ENCODE results near the gene CLCN7.
A peak's percentile ranks its signal among the peaks of the same experiment; 100 is the strongest.

CLCN7 gene

DNA sequence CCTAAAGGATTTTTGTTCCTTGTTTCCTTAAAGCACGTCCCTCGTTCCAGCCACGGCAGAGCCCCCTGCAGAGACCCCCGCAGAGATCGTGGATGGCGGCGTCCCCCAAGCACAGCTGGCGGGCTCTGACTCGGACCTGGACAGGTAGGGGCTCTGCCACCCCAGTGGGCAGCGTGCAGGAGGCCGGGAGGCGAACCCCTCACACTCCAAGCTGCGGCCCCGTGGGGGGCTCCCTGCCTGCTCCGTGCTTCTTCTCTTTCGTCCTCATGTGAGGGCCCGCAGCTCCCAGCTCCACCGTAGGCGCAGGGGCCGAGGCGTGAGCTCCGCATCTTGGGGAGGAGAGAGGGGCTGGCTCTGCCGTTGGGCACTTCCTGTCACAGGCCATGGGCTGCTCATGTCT lies 26.8 kb upstream of the CLCN7 start:
- no peak for DNase-seq

DNA sequence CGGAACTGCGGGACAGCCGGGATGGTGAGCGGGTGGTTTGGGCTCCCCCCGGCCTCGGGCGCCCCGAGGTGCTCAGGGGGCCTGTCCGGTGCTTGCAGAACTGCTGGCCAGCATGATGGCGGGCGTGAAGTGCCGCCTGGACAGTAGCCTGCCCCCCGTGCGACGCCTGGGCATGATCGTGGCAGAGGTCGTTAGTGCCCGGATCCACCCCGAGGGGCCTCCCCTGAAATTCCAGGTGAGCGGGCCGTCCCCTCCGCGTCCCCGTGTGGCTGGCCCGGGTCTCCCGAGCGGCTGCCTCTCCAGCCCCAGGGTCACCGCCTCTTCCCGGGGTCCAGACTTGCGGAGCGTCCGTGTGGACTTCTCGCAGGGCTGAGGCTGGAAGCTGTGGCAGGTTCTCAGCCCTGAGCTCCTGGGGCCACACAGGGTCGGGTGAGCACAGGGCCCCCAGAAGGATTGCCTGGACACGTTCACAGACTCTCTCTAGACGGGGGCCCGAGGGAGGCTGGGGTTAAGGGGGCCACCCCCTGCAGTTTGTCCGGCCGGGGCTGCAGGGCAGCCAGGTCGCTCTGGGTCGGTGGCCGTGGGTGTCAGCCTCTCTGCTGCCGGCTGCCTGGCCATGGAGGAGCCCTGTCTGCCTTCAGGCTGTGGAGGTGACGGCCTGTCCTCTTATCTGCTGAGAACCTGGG lies 25.8 kb upstream of the CLCN7 start:
- no peak for DNase-seq

DNA sequence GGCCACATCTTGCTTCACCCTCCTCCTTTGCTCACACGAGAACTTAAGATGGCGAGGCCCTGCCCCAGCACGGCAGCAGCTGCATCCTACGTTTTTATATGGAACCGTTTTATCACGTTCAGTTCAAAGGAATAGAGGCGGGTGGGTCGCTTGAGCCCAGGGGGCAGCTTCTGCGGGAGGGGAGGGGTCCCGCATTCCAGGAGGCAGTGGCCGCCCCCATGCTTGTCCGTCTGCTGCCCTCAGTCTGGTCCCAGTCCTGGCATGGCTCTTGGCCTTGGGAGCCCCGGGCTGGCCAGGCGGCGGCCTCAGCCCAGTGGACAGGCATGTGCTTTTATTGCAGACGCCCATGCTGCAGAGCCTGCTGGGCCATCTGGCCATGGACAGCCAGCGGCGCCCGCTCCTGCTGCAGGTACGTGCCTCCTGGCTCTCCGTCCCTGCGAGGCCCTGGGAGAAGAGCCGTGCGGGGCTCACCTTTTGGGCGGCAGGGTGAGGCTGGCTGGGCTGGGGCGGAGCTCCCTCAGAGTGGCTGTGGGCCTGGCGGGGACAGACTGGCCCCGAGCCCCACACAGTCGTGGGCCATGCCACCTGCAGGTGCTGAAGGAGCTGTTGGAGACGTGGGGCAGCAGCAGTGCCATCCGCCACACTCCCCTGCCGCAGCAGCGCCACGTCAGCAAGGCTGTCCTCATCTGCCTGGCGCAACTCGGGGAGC lies 25.1 kb upstream of the CLCN7 start:
- DNase-seq, result no peak

DNA sequence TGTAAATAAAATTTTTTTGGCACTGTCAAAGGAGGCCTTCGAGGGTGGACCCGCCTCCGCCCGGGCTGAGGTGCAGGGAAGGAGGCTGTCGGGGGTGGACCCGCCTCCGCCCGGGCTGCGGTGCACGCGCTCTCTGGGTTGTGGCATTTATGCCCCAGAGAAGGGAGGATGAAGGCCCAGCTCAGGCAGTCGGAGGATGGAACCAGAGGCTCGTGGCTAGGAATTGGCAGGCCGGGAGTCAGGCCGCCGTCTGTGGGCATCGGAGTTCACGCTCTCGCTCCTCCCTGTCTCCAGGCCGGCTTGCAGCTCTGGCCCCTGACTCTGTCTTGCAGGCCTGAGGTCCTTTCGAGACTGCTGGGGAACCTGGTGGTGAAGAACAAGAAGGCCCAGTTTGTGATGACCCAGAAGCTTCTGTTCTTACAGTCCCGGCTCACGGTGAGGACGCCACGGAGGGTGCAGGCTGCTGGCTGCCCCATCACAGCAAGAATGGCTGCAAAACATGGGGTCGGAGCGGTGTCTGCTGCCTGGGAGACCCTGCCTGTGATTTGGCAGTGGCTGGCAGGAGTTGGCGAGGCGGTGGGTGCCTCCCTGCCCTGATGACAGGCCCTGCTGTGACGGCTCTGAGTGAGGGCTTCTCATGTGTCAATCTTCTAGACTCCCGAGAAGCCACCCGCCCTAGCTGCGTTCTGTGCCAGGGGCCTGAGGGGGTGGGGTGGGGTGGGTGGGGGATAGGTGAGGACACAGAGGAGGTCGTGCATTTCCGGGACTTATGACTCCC lies 24.3 kb upstream of the CLCN7 start:
- no peak for DNase-seq

DNA sequence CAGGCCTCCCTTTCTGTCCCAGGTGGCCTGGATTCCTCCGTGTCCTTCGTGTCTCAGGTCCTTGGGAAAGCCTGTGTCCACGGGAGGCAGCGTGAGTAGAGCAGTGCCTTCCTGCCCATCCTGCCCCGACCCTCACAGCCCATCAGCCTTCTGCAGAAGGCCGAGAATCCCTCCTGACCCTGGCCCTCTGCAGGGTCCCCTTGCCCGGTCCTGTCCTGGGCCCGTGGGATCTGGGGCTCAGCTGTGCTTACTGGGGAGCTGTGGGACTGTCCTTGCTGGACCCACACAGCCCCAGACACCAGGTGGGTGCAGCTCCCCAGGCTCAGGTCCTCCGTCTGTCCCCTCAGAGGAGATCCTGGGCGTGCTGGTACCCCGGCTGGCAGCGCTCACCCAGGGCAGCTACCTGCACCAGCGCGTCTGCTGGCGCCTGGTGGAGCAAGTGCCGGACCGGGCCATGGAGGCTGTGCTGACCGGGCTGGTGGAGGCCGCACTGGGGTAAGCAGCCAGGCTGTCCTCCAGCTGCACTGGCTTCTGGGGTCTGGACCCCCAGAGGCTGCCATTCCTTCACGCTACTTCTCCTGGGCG lies 22.3 kb upstream of the CLCN7 start:
- no peak for DNase-seq

DNA sequence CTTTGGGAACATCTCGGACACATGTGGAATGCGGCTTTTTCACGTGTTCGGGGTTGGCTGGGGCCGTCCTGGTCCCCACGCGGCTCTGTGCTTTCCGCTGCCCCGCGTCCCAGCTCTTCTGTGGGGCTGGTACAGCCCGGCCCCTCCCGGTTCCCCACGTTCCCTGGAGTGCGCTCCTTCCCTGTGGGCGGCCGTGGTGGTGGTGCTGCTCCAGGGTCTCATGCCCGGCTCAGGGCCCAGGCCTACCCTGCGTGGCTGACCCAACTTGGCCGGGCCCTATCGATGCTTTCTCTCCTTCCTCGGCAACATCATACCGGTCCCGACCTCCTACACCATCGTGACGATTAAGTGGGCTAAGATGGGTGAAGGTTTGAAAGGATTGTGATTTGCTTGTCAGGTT lies 21.6 kb upstream of the CLCN7 start:
- DNase-seq, result no peak

DNA sequence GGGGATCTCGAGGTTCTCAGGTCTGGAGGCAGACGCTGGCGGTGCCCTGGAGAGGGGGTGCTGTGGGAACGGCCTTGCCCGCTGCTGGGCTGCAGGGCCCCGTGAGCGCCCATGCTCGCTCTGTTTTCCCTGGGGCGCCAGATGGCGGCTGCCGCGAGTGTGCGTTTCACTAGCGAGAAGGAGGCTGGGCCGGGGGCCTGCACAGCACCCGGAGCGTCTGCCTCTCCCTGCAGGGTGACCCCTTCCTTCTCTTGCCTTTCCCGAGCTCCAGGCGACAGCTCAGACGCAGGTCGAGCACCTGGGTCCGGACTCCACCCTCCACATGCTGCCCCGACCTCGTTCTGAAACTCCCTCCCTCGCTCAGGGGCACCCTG lies 21.0 kb upstream of the CLCN7 start:
- no peak for DNase-seq

DNA sequence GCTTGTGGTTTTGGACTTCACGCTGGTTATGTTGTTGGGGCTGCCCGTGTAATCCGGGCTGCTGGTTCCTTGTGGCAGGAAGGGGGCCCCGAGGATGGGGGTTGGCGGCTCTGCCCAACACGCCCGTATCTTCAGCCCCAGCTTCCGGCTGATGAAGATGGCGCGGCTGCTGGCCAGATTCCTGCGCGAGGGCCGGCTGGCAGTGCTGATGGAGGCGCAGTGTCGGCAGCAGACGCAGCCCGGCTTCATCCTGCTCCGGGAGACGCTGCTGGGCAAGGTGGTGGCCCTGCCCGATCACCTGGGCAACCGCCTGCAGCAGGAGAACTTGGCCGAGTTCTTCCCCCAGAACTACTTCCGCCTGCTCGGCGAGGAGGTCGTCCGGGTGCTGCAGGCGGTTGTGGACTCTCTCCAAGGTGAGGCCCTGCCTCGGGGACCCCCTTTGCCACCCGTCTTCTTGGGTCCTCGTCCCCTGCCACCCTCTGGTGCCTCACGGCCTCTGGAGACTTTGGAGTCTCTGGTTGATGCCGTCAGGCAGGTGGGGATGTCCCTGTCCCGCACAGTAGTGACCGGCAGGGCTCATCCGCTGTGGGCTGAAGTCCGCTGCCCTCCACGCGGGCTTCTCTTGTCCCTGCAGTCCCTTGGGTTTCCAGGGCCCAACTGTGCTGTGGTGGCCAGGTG lies 20.5 kb upstream of the CLCN7 start:
- no peak for DNase-seq

DNA sequence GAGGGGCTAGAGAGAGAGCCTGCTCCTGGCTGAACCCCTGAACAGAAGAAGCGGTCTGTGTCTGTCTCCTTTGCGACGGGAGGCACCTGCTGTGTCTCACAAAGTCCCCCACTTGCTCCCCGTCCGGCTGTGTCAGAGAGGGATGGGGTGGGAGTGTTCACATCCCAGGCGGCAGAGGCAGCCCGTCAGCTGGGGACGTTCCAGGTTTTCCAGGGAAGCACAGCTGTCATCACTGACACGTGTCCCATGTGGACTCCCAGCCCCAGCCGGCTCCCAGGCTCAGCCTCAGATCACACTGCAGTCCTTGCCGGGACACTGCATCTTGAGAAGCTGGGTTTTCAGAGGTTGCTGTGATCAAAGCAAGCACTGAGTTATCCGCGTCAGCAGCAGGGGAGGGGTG lies 19.9 kb upstream of the CLCN7 start:
- no peak for DNase-seq

DNA sequence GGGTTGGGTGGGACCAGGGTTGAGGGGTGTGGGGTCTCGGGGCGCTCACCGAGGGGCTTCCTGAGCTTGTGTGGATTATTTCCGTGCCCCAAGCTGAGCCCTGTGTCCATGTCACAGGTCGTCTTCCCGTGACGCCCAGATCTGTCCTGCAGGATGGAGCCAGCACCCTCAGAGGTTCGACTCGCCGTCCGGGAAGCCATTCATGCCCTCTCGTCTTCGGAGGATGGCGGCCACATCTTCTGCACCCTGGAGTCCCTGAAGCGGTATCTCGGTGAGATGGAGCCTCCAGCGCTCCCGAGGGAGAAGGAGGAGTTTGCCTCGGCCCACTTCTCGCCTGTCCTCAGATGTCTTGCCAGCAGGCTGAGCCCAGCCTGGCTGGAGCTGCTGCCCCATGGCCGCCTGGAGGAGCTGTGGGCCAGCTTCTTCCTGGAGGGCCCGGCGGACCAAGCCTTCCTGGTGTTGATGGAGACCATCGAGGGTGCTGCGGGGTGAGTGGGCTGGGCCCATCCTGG lies 19.4 kb upstream of the CLCN7 start:
- no peak for DNase-seq

DNA sequence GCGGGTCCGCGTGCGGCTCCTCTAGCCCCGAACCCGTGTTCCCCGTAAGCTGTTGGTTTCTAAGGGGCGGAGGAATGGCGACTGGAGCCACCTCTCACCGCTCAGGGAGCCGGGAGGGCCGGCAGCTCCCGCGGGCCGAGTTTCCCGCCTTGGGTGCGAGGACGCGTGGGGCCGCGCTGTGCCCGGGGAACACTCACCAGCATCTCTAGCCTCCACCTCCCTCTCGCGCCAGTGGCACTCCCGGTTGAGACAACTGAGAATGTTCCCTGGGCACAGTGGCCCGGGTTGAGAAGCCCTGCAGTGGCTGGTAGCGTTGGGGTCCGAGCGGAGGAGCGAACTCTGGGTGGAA lies 18.9 kb upstream of the CLCN7 start:
- DNase-seq, result no peak

DNA sequence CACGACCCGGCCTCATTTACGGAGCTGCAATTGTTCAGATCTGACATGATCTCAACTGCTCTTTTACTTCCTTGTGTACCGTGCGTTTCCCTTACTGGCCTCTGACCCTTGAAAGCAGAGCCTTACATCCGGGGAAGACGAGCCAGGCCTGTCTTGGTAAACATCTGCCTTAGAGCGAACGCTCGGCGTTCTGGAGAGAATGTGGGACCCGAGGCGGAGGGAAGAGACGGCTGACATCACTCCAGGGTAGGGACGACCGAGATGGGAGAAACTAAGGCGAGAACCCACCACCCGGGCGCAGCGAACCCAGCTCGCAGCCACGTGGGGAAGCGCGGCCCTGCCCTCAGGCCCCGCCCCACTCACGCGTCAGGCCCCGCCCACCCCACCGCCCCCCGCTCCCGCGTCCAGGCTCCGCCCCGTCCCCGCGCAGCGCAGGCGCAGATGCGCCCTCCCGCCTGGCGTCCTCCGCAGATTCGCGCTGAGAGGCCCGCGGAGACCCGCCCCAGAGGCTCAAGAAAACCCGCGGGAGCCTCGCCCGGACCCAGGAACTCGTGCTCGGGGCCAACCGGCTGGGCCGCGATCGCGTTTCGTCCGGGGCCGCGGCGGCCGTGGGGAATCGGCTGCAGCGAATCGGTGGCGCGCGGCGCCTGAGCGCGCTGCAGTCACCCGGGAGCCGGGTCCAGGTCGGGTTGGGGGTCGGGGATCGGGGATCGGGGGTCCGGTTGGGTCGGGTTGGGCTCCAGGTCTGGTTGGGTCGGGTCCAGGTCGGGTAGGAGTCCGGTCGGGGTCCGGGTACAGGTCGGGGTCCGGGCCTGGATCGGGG lies 18.3 kb upstream of the CLCN7 start, which contains the start of gene TELO2:
Gene TELO2 (plus strand): TSS at position 438 of the 823 bp plus-strand sequence. CDS start 922 bp downstream, outside the sequence.
- peak; percentile 81 for DNase-seq

DNA sequence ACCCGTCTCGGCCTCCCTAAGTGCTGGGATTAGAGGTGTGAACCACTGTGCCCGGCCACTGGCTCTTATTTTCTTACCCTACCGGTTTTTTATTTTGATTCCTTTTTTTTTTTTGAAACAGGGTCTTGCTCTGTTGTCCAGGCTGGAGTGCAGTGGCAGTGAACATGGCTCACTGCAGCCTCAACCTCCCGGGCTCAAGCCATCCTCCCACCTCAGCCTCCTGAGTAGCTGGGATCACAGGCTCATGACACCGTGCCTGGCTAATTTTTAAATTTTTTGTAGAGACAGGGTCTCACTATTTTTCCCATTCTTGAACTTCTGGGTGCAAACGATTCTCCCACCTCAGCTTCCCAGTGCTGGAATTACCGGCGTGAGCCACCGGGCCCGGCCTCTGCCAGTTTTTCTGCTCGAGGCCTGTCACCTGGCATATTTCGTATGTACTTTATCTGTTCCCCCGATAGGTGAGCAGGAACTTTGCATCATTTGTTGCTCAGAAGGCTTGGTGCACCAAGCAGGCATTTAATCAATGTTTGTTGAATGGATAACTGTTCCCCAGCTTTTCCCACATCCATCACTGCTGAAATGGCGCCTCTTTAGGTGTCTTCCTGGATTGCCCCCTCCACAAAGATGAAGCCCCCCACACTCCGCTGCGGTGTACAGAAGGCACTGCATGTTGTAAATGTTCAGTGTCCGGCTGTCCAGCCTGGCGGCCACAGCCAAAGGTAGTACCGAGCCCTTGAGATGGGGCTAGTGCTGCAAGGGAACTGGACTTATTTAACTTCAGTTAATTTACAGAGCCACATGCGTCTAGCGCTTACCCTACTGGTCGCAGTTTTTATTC lies 17.5 kb upstream of the CLCN7 start:
- no peak for DNase-seq

DNA sequence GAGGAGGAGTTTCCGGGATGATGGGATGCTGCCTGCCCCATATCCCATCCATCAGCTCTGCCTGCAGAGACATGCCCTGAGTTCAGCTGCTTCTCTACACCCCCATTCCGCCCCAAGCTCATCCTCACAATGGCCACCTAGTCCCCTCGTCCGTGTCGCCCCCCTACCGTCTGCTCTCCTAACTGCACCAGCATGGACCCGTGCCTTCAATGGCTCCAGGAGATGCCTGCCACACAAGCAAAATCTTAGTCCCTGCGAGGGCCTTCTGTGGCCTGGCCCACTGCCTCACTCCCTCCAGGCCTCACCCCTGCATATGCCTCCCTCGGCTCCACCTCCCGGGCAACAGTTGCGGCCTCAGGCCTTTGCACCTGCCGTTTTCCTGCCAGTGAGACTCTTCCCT lies 16.5 kb upstream of the CLCN7 start:
- no peak for DNase-seq

DNA sequence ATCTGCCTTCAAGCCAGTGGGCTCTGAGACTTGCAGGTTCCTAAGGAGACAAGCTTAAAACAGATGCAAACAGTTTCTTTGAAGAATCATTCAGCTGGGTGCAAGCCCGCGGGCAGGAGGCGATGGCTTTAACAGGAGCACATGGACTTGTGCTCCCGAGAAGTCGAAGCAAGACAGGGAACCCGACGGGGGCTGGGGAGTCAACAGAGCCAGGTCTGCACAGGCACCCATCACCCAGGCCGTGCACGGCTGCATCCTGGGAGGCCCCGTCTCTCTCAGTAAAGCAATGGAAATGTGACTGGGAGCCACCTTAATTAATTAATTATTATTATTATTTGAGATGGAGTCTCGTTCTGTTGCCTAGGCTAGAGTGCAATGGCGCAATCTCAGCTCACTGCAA lies 14.2 kb upstream of the CLCN7 start:
- DNase-seq, result no peak

DNA sequence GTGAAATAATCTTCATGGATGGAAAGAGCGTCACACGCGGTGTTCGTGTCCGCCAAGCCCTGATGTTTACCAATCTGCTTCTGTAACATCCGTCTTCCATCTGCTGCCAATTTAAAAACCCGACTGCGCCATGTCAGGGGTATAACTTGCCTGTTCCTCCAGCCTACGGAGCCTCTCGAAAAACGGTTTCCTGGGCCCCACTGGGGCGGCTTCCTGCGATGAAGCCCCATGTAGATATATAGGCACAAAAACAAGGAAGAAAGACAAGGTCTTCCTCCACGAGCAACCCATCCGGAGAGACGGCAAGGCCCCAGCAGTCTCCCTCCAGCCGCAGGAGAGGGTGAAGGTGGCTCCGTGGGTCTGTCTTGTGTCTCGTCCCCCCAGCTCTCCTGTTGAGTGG lies 13.8 kb upstream of the CLCN7 start, which contains the start of gene PTX4:
Gene PTX4 (minus strand): TSS at position 326 of the 400 bp plus-strand sequence. CDS start 35 bp downstream, at position 291.
- no peak for DNase-seq

DNA sequence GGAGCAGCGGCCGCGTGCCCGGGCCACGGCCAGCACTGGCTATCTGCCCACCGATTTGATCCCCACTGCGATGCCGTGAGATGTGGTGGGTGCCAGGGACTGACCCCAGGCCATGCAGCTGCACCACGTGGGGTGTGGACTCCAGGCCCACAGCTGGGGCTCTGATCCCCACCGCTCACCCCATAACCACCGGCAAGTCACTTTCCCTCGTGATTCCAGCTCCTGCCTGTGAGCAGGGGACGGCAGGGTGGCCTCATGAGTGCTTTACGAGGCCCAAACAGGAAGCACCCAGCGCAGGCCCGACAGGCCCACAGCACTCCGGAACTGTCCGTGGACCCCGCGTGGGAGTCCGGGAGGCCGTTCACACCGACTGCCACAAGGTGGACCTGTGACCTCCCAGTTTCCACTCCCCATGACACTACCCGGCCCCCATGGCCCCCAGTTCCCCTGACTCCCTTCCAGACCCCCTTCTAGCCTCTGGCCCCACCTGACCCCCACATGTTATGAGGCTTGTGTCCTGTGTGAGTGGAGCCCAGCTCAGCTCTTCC lies 13.3 kb upstream of the CLCN7 start:
- no peak for DNase-seq

DNA sequence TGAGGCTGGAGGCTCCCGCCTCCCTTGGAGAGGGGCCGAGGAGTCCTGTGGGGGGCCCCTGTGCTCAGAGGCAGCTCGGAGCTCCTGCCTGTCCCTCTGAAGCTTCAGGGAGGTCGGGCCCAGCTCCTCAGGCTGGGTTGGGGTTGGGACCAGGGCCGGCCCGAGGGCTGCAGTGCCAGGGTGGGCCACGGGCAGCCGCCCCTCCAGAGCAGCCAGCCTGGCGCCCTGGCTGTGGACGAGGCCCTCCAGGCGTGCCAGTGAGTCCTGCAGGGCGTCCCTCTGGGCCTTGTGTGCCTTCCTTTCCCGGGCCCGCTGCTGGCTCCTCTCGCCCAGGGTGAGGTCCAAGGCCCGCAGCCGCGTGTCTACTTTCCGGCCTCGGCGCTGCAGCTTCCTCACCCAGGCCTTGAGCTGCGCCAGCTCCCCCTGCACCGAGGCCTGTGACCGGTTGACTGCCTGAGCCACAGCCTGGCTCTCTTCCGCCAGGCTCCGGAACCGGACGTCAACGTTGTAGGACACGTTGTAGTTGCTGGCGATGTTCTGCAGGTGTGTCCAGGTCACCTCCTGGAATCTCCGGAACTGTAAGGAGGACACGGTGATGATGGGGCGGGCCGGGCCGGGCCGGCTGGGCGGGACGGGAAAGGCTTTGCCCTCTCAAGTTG lies 12.7 kb upstream of the CLCN7 start:
- no peak for DNase-seq

DNA sequence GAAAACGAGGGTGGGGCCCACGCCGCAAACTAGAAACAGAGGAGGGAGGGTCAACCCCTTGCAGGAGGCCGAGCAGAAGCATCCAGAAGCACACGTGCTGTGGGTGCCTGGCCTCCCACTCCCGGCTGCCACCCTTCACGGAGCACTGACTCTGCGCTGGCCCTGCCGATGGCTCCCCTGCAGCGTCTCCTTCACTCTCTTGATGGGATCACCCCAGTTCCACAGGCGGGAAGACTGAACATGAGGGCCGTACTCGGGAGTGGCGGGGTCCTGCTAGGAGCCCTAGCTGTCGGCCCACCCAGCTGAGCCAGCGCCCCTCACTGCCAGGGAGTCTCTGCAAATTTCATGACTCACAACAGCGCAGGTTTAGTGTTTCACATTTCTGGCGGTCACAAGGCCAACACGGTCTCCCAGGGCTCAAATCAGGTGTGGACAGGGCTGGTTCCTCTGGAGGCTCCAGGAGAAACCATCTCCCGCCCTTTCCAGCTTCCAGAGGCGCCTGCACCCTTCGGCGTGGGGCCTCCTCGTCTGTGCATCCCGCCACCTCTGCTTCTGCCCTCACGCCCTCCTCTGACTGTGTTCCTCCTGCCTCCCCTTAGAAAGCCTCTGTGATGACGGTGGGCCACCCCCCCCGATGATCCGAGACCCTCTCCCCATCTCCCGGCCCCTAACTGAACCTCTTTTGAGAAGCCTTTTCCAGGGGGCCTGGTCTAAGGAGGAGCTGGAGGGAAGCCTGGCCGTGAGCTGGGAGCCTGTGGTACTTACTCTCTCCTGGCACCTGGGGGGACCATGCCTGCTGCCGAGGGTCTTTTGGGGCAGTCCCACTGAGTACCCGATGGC lies 11.9 kb upstream of the CLCN7 start:
- DNase-seq, result no peak

All from inflammatory macrophage treated with lipopolysaccharide for 4 hours (primary cell).